Measurements from ENCODE around the gene POC1A.

POC1A gene

DNA sequence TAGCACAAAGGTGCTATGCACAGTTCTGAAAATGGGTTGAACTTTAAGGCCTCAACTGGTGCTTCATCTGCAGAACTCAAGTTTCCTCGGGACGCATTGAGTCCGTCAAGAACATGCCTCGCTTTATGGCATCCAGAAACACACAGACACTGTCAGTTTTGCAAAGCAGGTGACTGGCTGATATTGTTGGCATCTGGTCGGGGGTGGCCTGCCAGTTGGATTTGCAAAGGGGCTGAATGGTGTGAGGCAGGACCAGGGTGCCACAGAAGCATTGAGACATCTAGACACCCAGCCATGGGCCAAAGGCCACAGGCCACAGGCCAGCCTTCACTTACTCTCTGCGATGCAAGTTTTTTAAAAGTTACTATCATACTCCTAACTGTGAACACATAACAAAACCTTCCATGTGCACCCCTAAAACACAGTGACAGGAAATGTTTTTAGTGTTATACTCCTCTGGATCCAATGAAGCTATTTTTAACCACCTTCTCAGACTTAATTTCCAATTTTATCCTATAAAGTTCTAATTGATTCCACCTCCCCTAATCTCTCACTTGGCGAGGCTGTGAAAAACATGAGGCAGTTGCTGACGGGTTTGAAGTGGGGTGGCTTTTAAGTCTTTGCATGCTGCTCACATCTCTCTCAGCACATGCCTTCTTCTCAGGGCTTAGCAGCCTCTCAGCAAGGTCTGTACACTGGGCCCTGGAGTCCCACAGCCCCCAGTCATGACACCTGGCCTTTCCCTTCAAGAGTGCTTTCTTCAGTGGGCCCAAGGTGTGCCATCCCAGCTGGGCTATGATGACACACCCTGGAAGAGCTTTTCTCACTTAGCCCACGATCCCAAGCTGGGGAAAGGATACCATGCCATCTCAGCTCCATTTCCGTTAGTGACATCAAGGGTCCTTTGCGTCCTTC is 59.4 kb downstream of the POC1A start:
- no peaks in the 10 kb centered on the region for H3K9me3 Mint-ChIP-seq
- DNase-seq (no peak), ATAC-seq (no peak)
- H3K4me3 Mint-ChIP-seq, result no peak overlapping the region
- H3K27me3 Mint-ChIP-seq, result no peaks in the 10 kb centered on the region
- H3K27ac Mint-ChIP-seq, result no peak overlapping the region
- H3K4me1 Mint-ChIP-seq, result no peaks in the 10 kb centered on the region

DNA sequence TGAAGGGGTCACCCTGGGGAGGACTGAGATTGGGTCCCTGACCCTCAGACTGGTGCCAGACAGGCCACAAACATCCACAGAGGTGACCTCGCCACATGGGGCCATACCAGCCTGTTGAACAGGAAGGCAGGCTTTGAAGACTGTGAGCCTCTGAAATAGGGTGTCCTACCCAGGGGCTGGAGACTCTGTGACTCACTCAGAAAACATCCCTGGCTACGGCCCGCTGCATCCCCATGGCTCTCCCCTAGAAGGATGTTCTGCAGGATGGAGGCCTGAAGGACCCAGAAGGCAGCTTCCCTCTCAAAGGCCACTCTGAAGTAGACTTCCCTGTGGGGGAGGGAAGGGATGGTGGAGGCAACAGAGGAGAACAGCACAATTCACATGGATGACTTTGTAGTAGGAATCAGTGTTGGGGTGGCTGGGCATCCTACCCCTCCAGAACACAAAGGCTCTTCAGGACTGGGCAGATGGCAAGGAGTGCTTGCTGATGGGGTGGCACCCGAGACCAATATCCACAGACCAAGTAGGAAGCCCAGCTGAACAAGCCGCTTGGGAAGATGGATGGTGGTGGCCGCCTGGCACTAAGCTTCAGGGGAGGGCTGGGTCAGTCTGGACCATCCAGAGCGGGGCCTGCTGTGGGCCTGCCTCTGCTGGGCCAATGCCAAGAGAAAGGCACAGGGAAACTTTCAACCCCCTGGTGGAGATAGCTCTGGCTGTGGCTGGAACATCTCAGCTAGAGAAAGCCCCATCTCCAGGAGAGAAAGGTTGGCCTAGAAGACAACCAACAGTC is 60.3 kb downstream of the POC1A start:
- Mint-ChIP-seq H3K4me1 (no peaks in the 10 kb centered on the region), H3K9me3 (no peaks in the 10 kb centered on the region), H3K27me3 (no peaks in the 10 kb centered on the region), H3K27ac (no peak overlapping the region), H3K4me3 (no peak overlapping the region)
- no peak for ATAC-seq
- no peak for DNase-seq

DNA sequence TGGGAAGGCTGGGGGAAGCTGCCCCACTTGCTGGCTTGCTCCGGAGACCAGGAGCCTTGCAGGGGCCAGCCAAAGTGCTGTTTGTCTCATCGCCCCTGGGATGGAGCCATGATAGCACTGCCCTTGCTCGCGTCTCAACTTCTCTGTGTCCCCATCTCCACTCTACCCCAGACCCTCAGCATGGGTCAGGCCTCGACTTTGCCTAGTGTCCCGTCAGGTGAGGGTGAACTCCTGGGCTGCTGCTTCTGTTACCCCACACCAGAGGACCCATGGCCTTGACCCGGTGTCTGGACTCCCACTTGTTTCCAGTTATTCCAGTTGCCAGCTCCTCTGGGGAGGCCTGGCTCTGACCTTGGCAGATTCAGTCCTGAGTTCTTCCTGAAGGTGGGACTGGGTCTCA is 61.3 kb downstream of the POC1A start:
- no peak overlapping the region for H3K27ac Mint-ChIP-seq

DNA sequence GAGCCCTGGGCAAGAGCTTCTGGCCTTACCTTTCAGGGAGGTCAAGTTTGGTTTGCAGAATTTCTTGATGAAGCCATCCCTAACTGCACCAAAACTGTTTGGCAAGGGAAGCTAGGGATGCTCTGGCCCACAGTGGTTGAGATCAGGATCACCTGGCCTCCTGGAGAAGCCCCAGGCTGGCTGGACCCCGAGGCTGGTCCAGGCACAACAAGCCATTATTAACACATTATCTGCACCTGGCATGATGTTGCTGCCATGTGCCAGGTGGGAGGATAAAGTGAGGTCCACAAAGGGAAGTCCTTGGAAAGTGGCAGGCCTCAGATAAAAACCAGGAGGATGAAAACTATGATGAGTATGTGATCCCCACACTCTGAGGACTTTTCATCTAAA is 62.0 kb downstream of the POC1A start:
- no peaks in the 10 kb centered on the region for H3K9me3 Mint-ChIP-seq
- ATAC-seq (no peak), DNase-seq (no peak)
- H3K27me3 Mint-ChIP-seq, result no peaks in the 10 kb centered on the region
- H3K27ac Mint-ChIP-seq, result no peak overlapping the region
- H3K4me3 Mint-ChIP-seq, result no peak overlapping the region
- peaks cover 9% of the 10 kb centered on the region for H3K4me1 Mint-ChIP-seq

More for the DNA sequence above, 61.3 kb downstream of the POC1A start:
- Mint-ChIP-seq H3K27me3 (no peaks in the 10 kb centered on the region), H3K4me1 (peaks cover 3% of the 10 kb centered on the region), H3K9me3 (no peaks in the 10 kb centered on the region), H3K4me3 (no peak overlapping the region)
- no peak for DNase-seq
- no peak for ATAC-seq

- DNase-seq, result no peak
- H3K27ac Mint-ChIP-seq, result no peak overlapping the region
- no peaks in the 10 kb centered on the region for H3K27me3 Mint-ChIP-seq
- H3K4me3 Mint-ChIP-seq, result no peak overlapping the region
- no peaks in the 10 kb centered on the region for H3K9me3 Mint-ChIP-seq
- peaks cover 14% of the 10 kb centered on the region for H3K4me1 Mint-ChIP-seq
- ATAC-seq, result no peak
These were observed 62.5 kb downstream of the POC1A start for GRCh38 chr3:52091586-52092270.

- no peak for DNase-seq
- Mint-ChIP-seq H3K27ac (no peak overlapping the region), H3K4me3 (no peak overlapping the region), H3K27me3 (no peaks in the 10 kb centered on the region), H3K4me1 (peaks cover 21% of the 10 kb centered on the region), H3K9me3 (no peaks in the 10 kb centered on the region)
- no peak for ATAC-seq
These were observed 63.2 kb downstream of the POC1A start for GRCh38 chr3:52090933-52091468.

DNA sequence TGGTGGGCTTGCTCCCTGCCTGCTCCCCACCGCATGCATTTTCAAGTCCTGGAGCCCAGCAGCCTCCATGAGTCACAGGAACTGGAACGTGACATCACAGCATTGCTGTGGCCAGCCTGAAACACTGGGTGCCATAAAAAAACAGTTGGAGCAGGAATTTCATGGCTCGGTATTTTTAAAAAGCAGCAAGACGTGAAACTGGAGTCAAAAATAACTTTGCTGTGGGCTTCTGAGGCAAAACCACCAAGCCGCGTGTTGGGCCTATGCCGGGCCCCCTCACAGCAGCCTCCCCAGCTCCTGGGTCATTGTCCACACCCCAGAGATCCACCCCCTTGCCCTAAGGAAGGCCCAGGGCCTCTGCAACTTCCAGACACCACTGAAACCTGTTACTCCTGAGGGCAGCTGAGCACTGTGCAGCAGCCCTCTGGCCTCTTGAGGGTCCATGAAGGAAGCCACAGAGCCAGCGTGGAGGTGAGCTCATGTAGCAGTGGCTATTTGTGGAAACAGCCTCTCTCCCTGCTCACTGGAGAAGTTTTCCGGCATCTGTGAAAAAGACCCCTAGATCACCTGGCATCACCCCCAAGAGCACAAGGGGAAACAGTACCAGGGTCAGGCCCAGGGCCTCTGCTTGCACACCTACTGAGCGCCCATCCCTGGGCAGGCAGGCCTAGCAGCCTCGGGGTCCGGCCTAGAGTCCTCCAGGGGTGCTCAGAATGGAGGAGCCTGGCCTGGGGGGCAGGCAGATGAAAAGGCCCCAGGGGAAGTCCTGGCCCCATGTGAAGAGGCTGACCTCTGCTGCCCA is 63.9 kb downstream of the POC1A start:
- Mint-ChIP-seq H3K27me3 (no peaks in the 10 kb centered on the region), H3K4me1 (peaks cover 28% of the 10 kb centered on the region), H3K4me3 (no peak overlapping the region), H3K9me3 (no peaks in the 10 kb centered on the region), H3K27ac (no peak overlapping the region)
- DNase-seq, result no peak
- no peak for ATAC-seq

DNA sequence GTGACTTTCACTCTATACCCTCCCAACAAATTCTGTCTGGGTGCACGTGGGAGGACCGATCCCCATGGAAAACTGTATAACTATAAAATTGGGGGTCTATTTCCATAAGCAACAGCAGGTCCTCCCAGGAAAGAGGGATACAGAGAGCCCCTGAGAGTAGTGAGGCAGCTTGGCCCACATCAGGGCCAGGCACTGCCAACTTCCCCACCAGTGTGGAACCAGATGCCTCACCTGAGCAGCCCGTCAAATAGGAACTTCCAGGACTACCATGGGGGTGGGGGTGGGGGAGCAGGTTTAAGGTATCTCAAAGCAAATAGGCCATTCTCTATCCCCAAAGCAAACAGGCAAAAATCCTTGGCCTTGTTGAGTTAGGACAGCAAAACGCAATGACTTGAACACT is 64.5 kb downstream of the POC1A start:
- Mint-ChIP-seq H3K27me3 (no peaks in the 10 kb centered on the region), H3K27ac (peak overlapping the region in 1 of 2 donors; percentile 35), H3K9me3 (no peaks in the 10 kb centered on the region), H3K4me3 (no peak overlapping the region), H3K4me1 (peaks cover 35% of the 10 kb centered on the region)
- DNase-seq (no peak), ATAC-seq (no peak)

DNA sequence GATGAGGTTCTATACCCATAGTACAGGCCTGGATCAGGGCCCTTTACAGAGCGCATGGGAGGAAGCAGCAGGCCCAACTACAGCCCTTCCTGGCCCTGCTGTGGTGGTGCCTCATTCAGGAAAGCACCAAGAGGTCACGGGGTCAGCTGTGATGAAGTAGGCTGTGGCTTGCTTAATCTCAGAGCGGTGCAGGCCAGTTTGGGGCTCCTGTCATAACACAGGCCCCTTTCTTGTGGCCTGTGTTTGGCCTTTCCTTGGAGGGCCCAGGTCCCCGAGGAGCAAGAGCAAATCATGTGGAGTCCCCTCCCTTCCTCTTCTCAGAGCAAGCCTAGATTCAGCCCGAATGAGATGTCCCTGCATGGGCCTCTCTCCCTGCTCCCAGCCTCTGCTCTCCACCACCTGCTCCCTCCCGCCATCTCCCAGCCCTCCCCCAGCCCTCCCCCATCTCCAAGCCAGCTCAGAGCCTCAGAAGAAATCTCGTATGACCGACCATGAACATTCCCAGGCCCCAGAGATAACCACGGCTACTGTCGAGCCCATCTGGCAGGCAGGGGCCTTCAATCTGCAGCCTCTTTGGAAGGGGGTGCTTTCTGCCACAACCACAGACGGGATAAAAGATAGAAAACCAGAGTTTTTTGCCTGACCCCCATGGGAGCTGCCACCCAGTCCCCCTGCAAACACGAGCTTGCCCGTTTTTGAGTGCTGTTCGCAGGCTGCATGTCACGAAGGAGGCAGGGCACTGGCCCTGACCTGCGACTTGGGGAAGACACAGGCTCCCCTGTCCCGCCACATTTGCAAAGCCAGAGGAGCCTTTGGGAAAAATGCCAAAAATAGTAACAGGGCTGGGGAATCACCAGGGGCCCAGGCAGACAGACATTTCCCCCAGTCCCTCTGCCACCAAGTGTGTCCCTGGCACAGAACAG is 65.5 kb downstream of the POC1A start:
- H3K27me3 Mint-ChIP-seq, result no peaks in the 10 kb centered on the region

GRCh38 chr3:52087731-52088130 is 66.5 kb downstream of the POC1A start:
- DNase-seq (no peak), ATAC-seq (no peak)
- Mint-ChIP-seq H3K4me3 (peak overlapping the region; percentile 19 to 29), H3K9me3 (no peaks in the 10 kb centered on the region), H3K4me1 (peaks cover 36% of the 10 kb centered on the region), H3K27ac (peak overlapping the region in 1 of 2 donors; percentile 50), H3K27me3 (no peaks in the 10 kb centered on the region)

More for the DNA sequence above, 65.5 kb downstream of the POC1A start:
- Mint-ChIP-seq H3K4me3 (no peak overlapping the region), H3K9me3 (no peaks in the 10 kb centered on the region), H3K27ac (peak overlapping the region in 1 of 2 donors; percentile 33), H3K4me1 (peaks cover 36% of the 10 kb centered on the region)
- no peak for DNase-seq
- ATAC-seq, result no peak

DNA sequence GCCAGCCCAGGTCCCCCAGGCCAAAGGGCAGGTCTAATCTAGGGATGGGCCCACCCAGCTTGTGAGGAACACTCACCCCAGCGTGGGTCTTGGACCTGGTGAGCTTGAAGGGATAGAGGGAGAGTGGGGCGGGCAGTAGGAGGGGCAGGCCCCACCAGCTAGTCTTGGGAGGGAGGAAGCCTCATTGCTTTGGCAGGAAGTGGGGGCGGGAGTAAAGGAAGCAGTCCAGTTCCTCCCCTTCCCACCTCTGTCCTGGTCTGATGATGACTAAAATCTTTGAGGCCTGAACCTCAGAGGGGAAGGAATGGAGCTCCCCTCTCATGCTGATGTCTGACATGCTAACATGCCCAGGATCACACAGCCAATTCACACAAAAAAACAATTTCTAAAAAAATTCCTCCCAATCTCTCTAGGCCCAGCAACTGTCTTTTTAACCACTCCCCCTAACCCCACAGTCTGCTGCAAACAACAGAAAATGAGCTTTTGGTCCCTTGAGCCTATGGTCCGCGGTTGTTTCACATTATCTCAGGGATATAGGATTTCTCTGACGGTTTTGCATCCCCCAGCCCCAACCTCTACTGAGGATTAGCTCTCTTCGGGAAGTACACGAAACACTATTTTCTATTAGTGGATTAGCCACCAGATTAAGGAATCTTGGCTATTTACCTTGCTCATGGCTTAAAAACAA is 67.1 kb downstream of the POC1A start:
- Mint-ChIP-seq H3K27ac (peak overlapping the region; percentile 77 to 79), H3K4me3 (peak overlapping the region; percentile 29 to 49)

GRCh38 chr3:52086461-52086860 is 67.8 kb downstream of the POC1A start:
- H3K9me3 Mint-ChIP-seq, result no peaks in the 10 kb centered on the region

More for the DNA sequence above, 67.1 kb downstream of the POC1A start:
- ATAC-seq, result peak; percentile 11
- no peak for DNase-seq
- Mint-ChIP-seq H3K27me3 (no peaks in the 10 kb centered on the region), H3K4me1 (peaks cover 36% of the 10 kb centered on the region), H3K9me3 (no peaks in the 10 kb centered on the region)

DNA sequence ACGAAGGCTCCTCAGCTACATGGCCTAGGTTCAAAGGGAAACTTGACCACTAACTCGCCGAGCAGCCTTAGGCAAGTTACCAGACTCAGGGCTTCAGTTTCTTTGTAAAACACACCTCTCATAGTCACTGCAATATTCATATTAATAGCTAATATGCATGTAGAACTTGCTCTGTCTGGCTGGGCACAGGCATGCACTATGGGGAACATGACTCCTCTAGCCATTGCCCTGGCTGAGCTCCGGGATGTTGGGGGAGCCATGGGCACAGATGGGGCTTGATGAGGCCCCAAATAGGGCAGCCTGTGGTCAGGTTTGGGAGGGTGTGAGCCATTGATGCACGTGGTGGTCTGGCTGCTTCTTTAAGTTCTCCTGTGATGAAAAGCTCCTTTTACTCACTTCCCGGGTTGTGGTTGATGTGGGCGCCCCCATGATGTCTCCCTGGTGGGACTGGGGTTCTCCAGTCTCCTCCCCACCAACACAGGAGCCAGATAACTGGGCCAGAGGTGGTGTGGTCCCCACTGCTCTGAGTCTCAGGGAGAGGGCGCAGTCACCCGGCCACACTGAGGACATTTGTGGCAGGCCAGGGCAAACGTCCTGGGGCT is 68.4 kb downstream of the POC1A start:
- peak; percentile 83 for ATAC-seq
- Mint-ChIP-seq H3K4me3 (peak overlapping the region; percentile 49 to 58), H3K9me3 (no peaks in the 10 kb centered on the region), H3K27ac (peak overlapping the region; percentile 77), H3K4me1 (peaks cover 36% of the 10 kb centered on the region), H3K27me3 (no peaks in the 10 kb centered on the region)
- peak; percentile 30 to 73 for DNase-seq

More at GRCh38 chr3:52086461-52086860, 67.8 kb downstream of the POC1A start:
- H3K27me3 Mint-ChIP-seq, result no peaks in the 10 kb centered on the region
- peaks cover 36% of the 10 kb centered on the region for H3K4me1 Mint-ChIP-seq
- DNase-seq (peak in 1 of 2 donors; percentile 21), ATAC-seq (peak; percentile 44)
- H3K4me3 Mint-ChIP-seq, result peak overlapping the region; percentile 49 to 58
- H3K27ac Mint-ChIP-seq, result peak overlapping the region; percentile 77

All from stimulated activated naive CD8-positive, alpha-beta T cell treated with anti-CD3 and anti-CD28 coated beads, Interleukin-15, amount 100 ng/mL, for 72 hours (primary cell).